Panc1 (cell line): ENCODE data around the gene ABCC10. TPM values are rescaled to one million over a fixed set of nuclear protein-coding genes. Genes with fewer than 3 reads are reported as not detected.

ENCODE experiments used
- ATAC-seq: fragments of 200-7000 bp; cut with Tn5 transposase; 2 replicates; pipeline ENCODE4 v1.9.1; 2020; ENCODE audit warnings: mild to moderate bottlenecking, moderate library complexity
- BruUV-seq: library from RNA; stranded (reverse); fragments of 400-500 nt; replicated peaks from 2 replicates; lab custom pipeline; 2021; lab: Mats Ljungman, UMichigan
- CTCF ChIA-PET: fragments of 300-600 bp; sonication (Branson Sonifier 250); formaldehyde crosslinking; loops from one replicate; lab custom pipeline; 2022; ENCODE audit warnings: antibody characterized with exemption; lab: Charles Lee
- POLR2A ChIA-PET: fragments of 300-600 bp; sonication (Branson Sonifier 250); formaldehyde crosslinking; loops from one replicate; lab custom pipeline; 2022; ENCODE audit warnings: antibody characterized with exemption; lab: Charles Lee
- DNase-seq: peaks from one replicate; pipeline ENCODE4 v3.0.0-alpha.2; 2010; ENCODE audit warnings: low read depth, low spot score
- H3K27ac ChIP-seq: 2 replicates; pipeline ENCODE4 v1.5.1; 2011; ENCODE audit warnings: mild to moderate bottlenecking, low read length, inconsistent platforms
- H3K27me3 ChIP-seq: fragments of 200-500 bp; sonication (Bioruptor generic); 2 replicates; pipeline ENCODE4 v1.6.0; 2014; ENCODE audit warnings: low read length, inconsistent platforms; ENCODE audit not compliant: control insufficient read depth, insufficient read depth
- H3K36me3 ChIP-seq: fragments of 200-500 bp; sonication (Bioruptor generic); 2 replicates; pipeline ENCODE4 v1.5.1; 2014; ENCODE audit warnings: inconsistent platforms, mild to moderate bottlenecking, low read length, moderate library complexity; ENCODE audit not compliant: control insufficient read depth, insufficient read depth
- H3K4me1 ChIP-seq: 2 replicates; pipeline ENCODE4 v1.5.1; 2011; ENCODE audit warnings: inconsistent platforms, mild to moderate bottlenecking, low read length, moderate library complexity; ENCODE audit not compliant: control insufficient read depth, insufficient read depth
- H3K4me3 ChIP-seq, 2 experiments: 2 replicates each; pipeline ENCODE4 v1.5.1; 2011 to 2012; ENCODE audit warnings: low read depth in 2 of 2, low read length in 2 of 2, mild to moderate bottlenecking in 2 of 2, inconsistent platforms in 1 of 2, moderate library complexity in 1 of 2
- H3K9me3 ChIP-seq: fragments of 200-500 bp; sonication (Bioruptor generic); 2 replicates; pipeline ENCODE4 v1.5.1; 2014; ENCODE audit warnings: low read depth, mild to moderate bottlenecking, inconsistent platforms, low read length, moderate library complexity; ENCODE audit not compliant: control insufficient read depth, insufficient read depth
- POLR2AphosphoS5 ChIP-seq: IDR thresholded peaks from 2 replicates; pipeline ENCODE4 v1.6.1; 2012; ENCODE audit warnings: mild to moderate bottlenecking, low read depth, low read length, moderate library complexity
- REST ChIP-seq, 2 experiments: IDR thresholded peaks; 2 replicates each; pipeline ENCODE4 v1.6.1; 2011 to 2012; ENCODE audit warnings: low read depth in 2 of 2, control low read depth in 1 of 2, low read length in 1 of 2, mild to moderate bottlenecking in 1 of 2, moderate library complexity in 1 of 2; ENCODE audit not compliant: insufficient read depth in 1 of 2
- SIN3A ChIP-seq: IDR thresholded peaks from 2 replicates; pipeline ENCODE4 v1.6.1; 2012; ENCODE audit warnings: low read depth, mild to moderate bottlenecking, low read length, moderate library complexity, borderline replicate concordance; ENCODE audit not compliant: insufficient read depth
- TCF7L2 ChIP-seq: IDR thresholded peaks from 2 replicates; pipeline ENCODE4 v1.6.1; 2011; ENCODE audit warnings: mild to moderate bottlenecking, low read depth, low read length, inconsistent platforms
- in situ Hi-C: cut with HindIII; loops from 2 replicates; pipeline ENCODE4 v1.10.0; 2016; ENCODE audit warnings: low sequenced_read_pairs, low pct_unique_long_range_greater_than_20kb
- intact Hi-C: fragments of 100-400 bp; cut with micrococcal nuclease; formaldehyde crosslinking; loops from one replicate; pipeline ENCODE4 v1.10.0; 2022; ENCODE audit not compliant: unreplicated experiment
- total RNA-seq: library from RNA; stranded (reverse); gene quantifications from one replicate; pipeline ENCODE4 v1.2.1, GENCODE V29; 2021; ENCODE audit not compliant: unreplicated experiment
- TF ChIP-seq, protein P1 (sequence below): fragments of 450-650 bp; IDR thresholded peaks from 2 replicates; pipeline ENCODE4 v1.5.1; 2017; ENCODE audit warnings: mild to moderate bottlenecking

ABCC10 gene
- total RNA-seq, 1 experiment from 2014 or later, result 52.7 TPM

GRCh38 chr6:43434001-43434840, 6.9 kb downstream of the ABCC10 start:
- no peak overlapping the region for H3K4me3 ChIP-seq
- H3K27me3 ChIP-seq, result no peaks in the 10 kb centered on the region
- no peaks in the 10 kb centered on the region for H3K4me1 ChIP-seq
- no peaks in the 10 kb centered on the region; the same call in 1 of the 2 replicates for H3K36me3 ChIP-seq
- in situ Hi-C loops (no loop called here), intact Hi-C loops (no loop called here)
- H3K9me3 ChIP-seq, result no peaks in the 10 kb centered on the region
- BruUV-seq, result no TSS peak
- no peak for DNase-seq
- ChIA-PET POLR2A (no interaction called here), CTCF (interaction anchor here (0.6 kb wide), 1 partner anchor 43 kb away, joined by 8 read pairs; the partner anchor contains the start of gene TJAP1)
- TF ChIP-seq SIN3A, result no peak
- no peak for TF ChIP-seq REST (IDR thresholded peaks at IDR 0.05; ENCODE audit: insufficient read depth in 1 of 2, low read depth in 2 of 2, low read length in 1 of 2)
- TF ChIP-seq, protein P1, sequence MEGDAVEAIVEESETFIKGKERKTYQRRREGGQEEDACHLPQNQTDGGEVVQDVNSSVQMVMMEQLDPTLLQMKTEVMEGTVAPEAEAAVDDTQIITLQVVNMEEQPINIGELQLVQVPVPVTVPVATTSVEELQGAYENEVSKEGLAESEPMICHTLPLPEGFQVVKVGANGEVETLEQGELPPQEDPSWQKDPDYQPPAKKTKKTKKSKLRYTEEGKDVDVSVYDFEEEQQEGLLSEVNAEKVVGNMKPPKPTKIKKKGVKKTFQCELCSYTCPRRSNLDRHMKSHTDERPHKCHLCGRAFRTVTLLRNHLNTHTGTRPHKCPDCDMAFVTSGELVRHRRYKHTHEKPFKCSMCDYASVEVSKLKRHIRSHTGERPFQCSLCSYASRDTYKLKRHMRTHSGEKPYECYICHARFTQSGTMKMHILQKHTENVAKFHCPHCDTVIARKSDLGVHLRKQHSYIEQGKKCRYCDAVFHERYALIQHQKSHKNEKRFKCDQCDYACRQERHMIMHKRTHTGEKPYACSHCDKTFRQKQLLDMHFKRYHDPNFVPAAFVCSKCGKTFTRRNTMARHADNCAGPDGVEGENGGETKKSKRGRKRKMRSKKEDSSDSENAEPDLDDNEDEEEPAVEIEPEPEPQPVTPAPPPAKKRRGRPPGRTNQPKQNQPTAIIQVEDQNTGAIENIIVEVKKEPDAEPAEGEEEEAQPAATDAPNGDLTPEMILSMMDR, result no peak
- TF ChIP-seq TCF7L2, result no peak
- no peak for TF ChIP-seq POLR2AphosphoS5
- ATAC-seq, result no peak
- H3K27ac ChIP-seq, result no peak overlapping the region

- ATAC-seq, result no peak
- Histone ChIP-seq H3K27me3 (no peaks in the 10 kb centered on the region), H3K27ac (no peak overlapping the region), H3K36me3 (no peaks in the 10 kb centered on the region; the same call in 1 of the 2 replicates), H3K9me3 (no peaks in the 10 kb centered on the region), H3K4me3 (no peak overlapping the region), H3K4me1 (no peaks in the 10 kb centered on the region)
- POLR2A ChIA-PET, result no interaction called here
- no peak for DNase-seq
- in situ Hi-C loops (no loop called here), intact Hi-C loops (no loop called here)
- CTCF ChIA-PET, result no interaction called here
- TF ChIP-seq SIN3A (no peak), TCF7L2 (no peak), POLR2AphosphoS5 (no peak), REST (IDR thresholded peaks at IDR 0.05; ENCODE audit: insufficient read depth in 1 of 2, low read depth in 2 of 2, low read length in 1 of 2) (no peak)
- TF ChIP-seq, protein P1, result no peak
- no TSS peak for BruUV-seq
Observed at GRCh38 chr6:43434943-43435342, 7.6 kb downstream of the ABCC10 start.
